Muscle layer of duodenum (tissue), 2 donors: ENCODE measurements around the gene C2orf76.

Experiments used
- H3K27ac ChIP-seq: one replicate; pipeline ENCODE4 v1.7.0; 2013; ENCODE audit warnings: mild to moderate bottlenecking, low read length
- H3K27me3 ChIP-seq: one replicate; pipeline ENCODE4 v1.7.0; 2013; ENCODE audit warnings: low read depth, mild to moderate bottlenecking, control low read depth, low read length
- H3K36me3 ChIP-seq, 2 donors: one replicate each; pipeline ENCODE4 v1.7.0; 2013; ENCODE audit warnings: low read length in 2 of 2, control low read depth in 1 of 2, mild to moderate bottlenecking in 1 of 2; ENCODE audit not compliant: insufficient read depth in 2 of 2, control insufficient read depth in 1 of 2
- H3K4me1 ChIP-seq, 2 donors: one replicate each; pipeline ENCODE4 v1.7.0; 2013; ENCODE audit warnings: low read length in 2 of 2, mild to moderate bottlenecking in 2 of 2, control low read depth in 1 of 2, moderate library complexity in 1 of 2; ENCODE audit not compliant: insufficient read depth in 2 of 2, control insufficient read depth in 1 of 2
- H3K4me3 ChIP-seq, 2 donors: one replicate each; pipeline ENCODE4 v1.7.0; 2013; ENCODE audit warnings: low read length in 2 of 2, low read depth in 1 of 2, mild to moderate bottlenecking in 1 of 2
- H3K9me3 ChIP-seq, 2 donors: one replicate each; pipeline ENCODE4 v1.7.0; 2013; ENCODE audit warnings: low read length in 2 of 2, control low read depth in 1 of 2, mild to moderate bottlenecking in 1 of 2; ENCODE audit not compliant: control insufficient read depth in 1 of 2
- donor health status: healthy.

The C2orf76 gene

GRCh38 chr2:119290859-119291587 is 75.6 kb downstream of the C2orf76 start:
- Histone ChIP-seq H3K9me3 (no peaks in the 10 kb centered on the region), H3K27me3 (no peaks in the 10 kb centered on the region), H3K27ac (no peak overlapping the region), H3K4me3 (no peak overlapping the region), H3K4me1 (peaks cover 0 to 10% of the 10 kb centered on the region in 2 donors), H3K36me3 (peaks cover 0 to 6% of the 10 kb centered on the region in 2 donors)

DNA sequence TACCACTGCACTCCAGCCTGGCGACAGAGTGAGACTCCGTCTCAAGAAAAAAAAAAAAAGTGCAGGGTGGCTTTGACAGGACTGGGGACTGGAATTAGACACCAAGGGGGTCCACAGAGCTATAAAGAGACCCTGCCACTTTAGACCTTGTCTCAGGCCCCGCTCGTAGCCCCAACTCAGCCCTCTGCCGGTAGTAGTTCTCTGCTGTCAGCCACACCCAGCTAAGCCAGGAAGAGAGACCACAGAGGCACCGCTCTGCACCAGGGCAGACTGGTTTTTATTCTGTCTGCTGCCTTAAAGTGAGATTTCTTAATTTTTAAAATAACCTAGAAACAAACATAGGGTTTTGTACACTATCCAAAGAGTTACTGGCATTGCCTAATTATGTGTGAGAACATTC is 77.0 kb downstream of the C2orf76 start:
- Histone ChIP-seq H3K36me3 (peaks cover 0 to 6% of the 10 kb centered on the region in 2 donors), H3K4me3 (no peak overlapping the region), H3K27ac (no peak overlapping the region), H3K9me3 (no peaks in the 10 kb centered on the region), H3K4me1 (peaks cover 0 to 10% of the 10 kb centered on the region in 2 donors), H3K27me3 (no peaks in the 10 kb centered on the region)

GRCh38 chr2:119289093-119289492 is 77.5 kb downstream of the C2orf76 start:
- H3K4me3 ChIP-seq: no peak overlapping the region
- peaks cover 0 to 10% of the 10 kb centered on the region in 2 donors for H3K4me1 ChIP-seq
- H3K27me3 ChIP-seq: no peaks in the 10 kb centered on the region
- H3K9me3 ChIP-seq: no peaks in the 10 kb centered on the region
- H3K27ac ChIP-seq: no peak overlapping the region
- H3K36me3 ChIP-seq: peaks cover 0 to 6% of the 10 kb centered on the region in 2 donors

DNA sequence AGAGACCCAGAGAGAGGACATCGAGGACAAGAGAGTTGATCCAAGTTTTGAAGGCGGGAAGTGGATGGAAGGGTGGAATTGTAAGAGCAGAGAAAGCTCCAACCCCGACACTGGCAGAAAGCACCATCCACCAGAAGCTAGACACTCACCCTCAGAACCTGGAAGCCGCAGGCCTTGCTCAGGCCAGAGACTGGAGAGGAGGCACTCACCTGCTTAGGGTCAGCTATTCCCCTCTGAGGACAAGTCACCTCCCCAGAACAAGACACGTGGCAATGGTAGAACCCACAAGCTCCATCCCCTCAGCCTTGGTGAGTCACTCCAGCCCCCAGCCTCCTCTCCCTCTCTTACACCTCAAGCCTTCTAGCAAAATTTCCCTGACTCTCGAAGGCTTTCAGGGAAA is 78.1 kb downstream of the C2orf76 start:
- Histone ChIP-seq H3K36me3 (peaks cover 0 to 6% of the 10 kb centered on the region in 2 donors), H3K27me3 (no peaks in the 10 kb centered on the region), H3K4me1 (peaks cover 0 to 10% of the 10 kb centered on the region in 2 donors), H3K9me3 (no peaks in the 10 kb centered on the region), H3K4me3 (no peak overlapping the region), H3K27ac (no peak overlapping the region)

- Histone ChIP-seq H3K9me3 (no peaks in the 10 kb centered on the region), H3K4me3 (no peak overlapping the region), H3K27ac (no peak overlapping the region), H3K27me3 (no peaks in the 10 kb centered on the region), H3K4me1 (peaks cover 0 to 13% of the 10 kb centered on the region in 2 donors), H3K36me3 (peaks cover 0 to 6% of the 10 kb centered on the region in 2 donors)
These were observed 80.0 kb downstream of the C2orf76 start for GRCh38 chr2:119286661-119287060.

DNA sequence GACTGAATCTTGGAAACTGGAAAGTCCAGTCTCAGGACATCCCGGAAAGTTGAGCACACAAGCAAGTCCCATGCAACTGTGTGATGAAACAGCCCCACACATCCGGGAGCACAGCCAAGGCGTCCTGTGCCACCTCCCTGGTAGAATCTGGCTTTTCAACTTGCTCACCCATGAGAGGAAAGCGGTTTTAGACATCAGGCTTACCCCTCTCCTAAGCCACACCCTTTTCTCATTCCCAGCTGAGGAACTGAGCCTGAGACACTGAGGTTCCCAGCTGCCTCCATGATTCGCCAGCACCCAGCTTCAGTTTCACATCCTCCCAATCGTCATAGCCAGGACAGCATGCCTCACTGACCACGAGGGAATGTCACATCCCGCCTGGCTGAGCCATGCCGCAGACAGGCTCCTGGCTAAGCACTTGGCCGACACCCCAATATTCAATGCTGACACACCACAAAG is 82.7 kb downstream of the C2orf76 start:
- Histone ChIP-seq H3K4me1 (peaks cover 0 to 4% of the 10 kb centered on the region in 2 donors), H3K27me3 (no peaks in the 10 kb centered on the region), H3K27ac (no peak overlapping the region), H3K4me3 (no peak overlapping the region), H3K9me3 (no peaks in the 10 kb centered on the region), H3K36me3 (peaks cover 0 to 6% of the 10 kb centered on the region in 2 donors)

GRCh38 chr2:119282996-119283511 is 83.6 kb downstream of the C2orf76 start:
- no peaks in the 10 kb centered on the region for H3K27me3 ChIP-seq
- H3K27ac ChIP-seq: no peak overlapping the region
- no peak overlapping the region for H3K4me3 ChIP-seq
- peaks cover 0 to 6% of the 10 kb centered on the region in 2 donors for H3K36me3 ChIP-seq
- H3K4me1 ChIP-seq: peaks cover 0 to 4% of the 10 kb centered on the region in 2 donors
- H3K9me3 ChIP-seq: no peaks in the 10 kb centered on the region

DNA sequence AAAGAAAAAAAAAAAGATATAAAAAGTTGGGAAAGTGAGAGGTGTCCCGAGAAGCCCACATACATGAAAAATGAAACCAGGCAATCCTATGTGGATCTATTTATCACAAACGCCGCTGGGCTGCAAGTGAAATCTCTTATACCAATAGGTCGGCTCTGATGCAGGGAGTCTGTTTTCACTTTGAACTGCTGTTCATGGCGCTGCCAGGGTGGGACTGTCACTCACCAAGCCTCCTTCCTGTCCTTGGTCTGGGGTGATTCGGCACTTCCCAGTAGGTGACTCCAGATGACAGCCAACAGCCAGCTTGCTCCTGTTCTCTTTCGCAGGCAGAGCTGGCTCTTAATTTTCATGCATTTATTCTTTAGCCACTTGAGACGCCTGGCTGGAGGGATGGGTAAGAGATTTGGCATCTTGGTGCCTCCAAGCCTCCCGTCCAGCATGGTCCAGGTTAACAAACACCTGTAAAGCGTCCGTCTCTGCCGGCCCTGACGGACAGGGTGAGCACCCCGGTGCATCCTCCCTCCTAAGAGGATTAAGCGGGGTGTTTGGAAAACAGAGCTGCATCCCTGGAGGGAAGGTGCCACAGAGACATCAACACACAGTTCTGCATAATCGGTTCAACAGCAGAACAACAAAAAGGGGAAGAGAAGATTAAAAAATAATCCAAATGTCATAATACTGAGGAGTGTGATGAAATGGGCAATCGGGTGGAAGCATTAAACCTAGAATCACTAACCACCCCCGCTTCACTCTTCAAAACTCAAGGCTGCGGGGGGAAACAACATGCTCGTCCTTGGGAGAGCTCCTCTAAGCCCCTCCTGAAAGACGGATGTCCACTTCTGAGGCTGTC is 84.3 kb downstream of the C2orf76 start:
- Histone ChIP-seq H3K27ac (no peak overlapping the region), H3K4me3 (no peak overlapping the region), H3K4me1 (peaks cover 0 to 4% of the 10 kb centered on the region in 2 donors), H3K36me3 (peaks cover 0 to 6% of the 10 kb centered on the region in 2 donors), H3K9me3 (no peaks in the 10 kb centered on the region), H3K27me3 (no peaks in the 10 kb centered on the region)

DNA sequence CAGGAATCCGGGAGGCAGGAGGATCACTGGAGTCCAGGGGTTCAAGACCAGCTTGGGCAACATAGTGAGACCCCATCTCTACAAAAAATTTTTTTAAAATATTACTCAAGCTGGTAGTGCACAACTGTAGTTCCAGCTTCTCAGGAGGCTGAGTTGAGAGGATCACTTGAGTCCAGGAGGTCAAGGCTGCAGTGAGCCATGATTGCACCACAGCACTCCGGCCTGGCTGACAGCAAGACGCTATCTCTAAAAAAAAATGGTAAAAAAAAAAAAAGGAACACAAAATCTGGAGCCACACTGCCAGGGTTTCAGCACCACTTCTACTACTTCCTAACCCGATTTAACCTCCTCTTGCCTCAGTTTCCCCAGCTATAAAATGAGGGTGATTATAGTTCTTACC is 86.0 kb downstream of the C2orf76 start:
- H3K9me3 ChIP-seq: no peaks in the 10 kb centered on the region
- peaks cover 0 to 4% of the 10 kb centered on the region in 2 donors for H3K4me1 ChIP-seq
- no peaks in the 10 kb centered on the region for H3K27me3 ChIP-seq
- H3K4me3 ChIP-seq: no peak overlapping the region
- H3K36me3 ChIP-seq: no peaks in the 10 kb centered on the region
- no peak overlapping the region for H3K27ac ChIP-seq

DNA sequence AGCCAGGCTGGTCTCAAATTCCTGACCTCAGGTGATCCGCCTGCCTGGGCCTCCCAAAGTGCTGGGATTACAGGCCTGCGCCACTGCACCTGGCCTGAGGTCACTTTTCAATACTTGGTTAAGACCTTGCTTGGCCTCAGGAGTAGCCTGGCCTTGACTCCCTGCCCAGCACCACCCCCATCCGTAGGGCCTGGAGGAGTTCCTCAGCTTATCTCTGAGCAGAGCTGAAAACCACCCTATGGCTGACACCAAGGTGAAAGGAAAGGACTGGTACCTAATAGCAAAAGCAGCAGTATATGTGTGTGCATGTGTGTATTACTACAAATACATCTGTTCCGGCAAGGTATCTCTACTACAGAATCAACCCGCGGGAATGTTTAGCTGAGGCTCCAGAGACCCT is 87.0 kb downstream of the C2orf76 start:
- H3K4me1 ChIP-seq: peaks cover 0 to 4% of the 10 kb centered on the region in 2 donors
- H3K27me3 ChIP-seq: no peaks in the 10 kb centered on the region
- no peaks in the 10 kb centered on the region for H3K36me3 ChIP-seq
- H3K27ac ChIP-seq: no peak overlapping the region
- no peak overlapping the region for H3K4me3 ChIP-seq
- H3K9me3 ChIP-seq: no peaks in the 10 kb centered on the region

GRCh38 chr2:119278946-119279345 is 87.7 kb downstream of the C2orf76 start:
- no peak overlapping the region for H3K27ac ChIP-seq
- H3K4me3 ChIP-seq: no peak overlapping the region
- no peaks in the 10 kb centered on the region for H3K9me3 ChIP-seq
- no peaks in the 10 kb centered on the region for H3K27me3 ChIP-seq
- H3K4me1 ChIP-seq: peaks cover 0 to 4% of the 10 kb centered on the region in 2 donors
- H3K36me3 ChIP-seq: no peaks in the 10 kb centered on the region
